IMR-90 (cell line): ENCODE measurements around the gene IQUB. TPM values are rescaled to one million over a fixed set of nuclear protein-coding genes. Genes with fewer than 3 reads are reported as not detected.

Experiments
- ATAC-seq: fragments of 200-7000 bp; cut with Tn5 transposase; 2 replicates; pipeline ENCODE4 v1.9.1; 2020; ENCODE audit warnings: low read depth, mild to moderate bottlenecking, moderate library complexity
- BruUV-seq: library from RNA; stranded (reverse); fragments of 400-500 nt; replicated peaks from 2 replicates; lab custom pipeline; 2021; lab: Mats Ljungman, UMichigan
- CTCF ChIA-PET: fragments of 300-600 bp; formaldehyde crosslinking; extraction: SDS; loops from one replicate; lab custom pipeline; 2021; ENCODE audit warnings: antibody characterized with exemption; lab: Yijun Ruan, JAX
- POLR2A ChIA-PET: fragments of 300-600 bp; sonication (Branson Sonifier 250); formaldehyde crosslinking; loops from one replicate; lab custom pipeline; 2022; ENCODE audit warnings: antibody characterized with exemption; ENCODE audit not compliant: unreplicated experiment; lab: Charles Lee
- DNase-seq: peaks from one replicate; pipeline ENCODE4 v3.0.0; 2013
- H2AFZ ChIP-seq: replicated peaks from 2 replicates; pipeline ENCODE3; 2013; ENCODE audit warnings: low read length, mild to moderate bottlenecking; ENCODE audit not compliant: poor library complexity
- H2AK5ac ChIP-seq: 2 replicates; pipeline ENCODE4 v1.6.1; 2013; ENCODE audit warnings: low read depth, low read length, inconsistent platforms
- H2AK9ac ChIP-seq: replicated peaks from 2 replicates; pipeline ENCODE3; 2013; ENCODE audit warnings: mild to moderate bottlenecking, low read depth, low read length, moderate library complexity; ENCODE audit not compliant: poor library complexity
- H2BK120ac ChIP-seq: 2 replicates; pipeline ENCODE4 v1.6.1; 2013; ENCODE audit warnings: low read depth, low read length, inconsistent platforms
- H2BK15ac ChIP-seq: 3 replicates; pipeline ENCODE4 v1.6.1; 2013; ENCODE audit warnings: low read depth, low read length, inconsistent platforms
- H2BK20ac ChIP-seq: 2 replicates; pipeline ENCODE4 v1.6.1; 2013; ENCODE audit warnings: low read depth, mild to moderate bottlenecking, inconsistent platforms, low read length, moderate library complexity
- H2BK5ac ChIP-seq: 2 replicates; pipeline ENCODE4 v1.6.1; 2013; ENCODE audit warnings: mild to moderate bottlenecking, low read depth, low read length, inconsistent platforms; ENCODE audit not compliant: poor library complexity, severe bottlenecking
- H3K14ac ChIP-seq: replicated peaks from 2 replicates; pipeline ENCODE4 v1.6.1; 2013; ENCODE audit warnings: low read depth, low read length, inconsistent platforms
- H3K18ac ChIP-seq: 2 replicates; pipeline ENCODE4 v1.6.1; 2013; ENCODE audit warnings: low read depth, low read length, control low read depth
- H3K23ac ChIP-seq: 2 replicates; pipeline ENCODE4 v1.6.1; 2013; ENCODE audit warnings: low read depth, low read length, inconsistent platforms
- H3K27ac ChIP-seq: 2 replicates; pipeline ENCODE4 v1.5.1; 2013; ENCODE audit warnings: mild to moderate bottlenecking, control low read depth, low read length; ENCODE audit not compliant: insufficient read depth
- H3K27me3 ChIP-seq: 2 replicates; pipeline ENCODE4 v1.6.1; 2013; ENCODE audit warnings: low read length; ENCODE audit not compliant: control insufficient read depth, insufficient read depth
- H3K36me3 ChIP-seq: 2 replicates; pipeline ENCODE4 v1.6.1; 2013; ENCODE audit warnings: low read length, mixed read lengths; ENCODE audit not compliant: control insufficient read depth, insufficient read depth
- H3K4ac ChIP-seq: 2 replicates; pipeline ENCODE4 v1.6.1; 2013; ENCODE audit warnings: low read depth, low read length, inconsistent platforms
- H3K4me1 ChIP-seq: 2 replicates; pipeline ENCODE4 v1.6.1; 2013; ENCODE audit warnings: low read length, mixed read lengths; ENCODE audit not compliant: control insufficient read depth, insufficient read depth
- H3K4me2 ChIP-seq: 2 replicates; pipeline ENCODE4 v1.6.1; 2013; ENCODE audit warnings: low read depth, mild to moderate bottlenecking, control low read depth, low read length, moderate library complexity
- H3K4me3 ChIP-seq: 2 replicates; pipeline ENCODE4 v1.5.1; 2013; ENCODE audit warnings: low read depth, mild to moderate bottlenecking, control low read depth, low read length, moderate library complexity; ENCODE audit not compliant: insufficient read depth
- H3K56ac ChIP-seq: 2 replicates; pipeline ENCODE4 v1.6.1; 2013; ENCODE audit warnings: low read length, inconsistent platforms; ENCODE audit not compliant: insufficient read depth; ENCODE audit errors: extremely low read depth
- H3K79me1 ChIP-seq, 2 experiments: 2 replicates each; pipeline ENCODE4 v1.6.1; 2013; ENCODE audit warnings: low read length in 2 of 2, inconsistent platforms in 1 of 2, low read depth in 1 of 2
- H3K9ac ChIP-seq: 2 replicates; pipeline ENCODE4 v1.6.1; 2013; ENCODE audit warnings: low read depth, low read length, control low read depth
- H3K9me1 ChIP-seq: 2 replicates; pipeline ENCODE4 v1.6.1; 2013; ENCODE audit warnings: low read length, inconsistent platforms; ENCODE audit not compliant: insufficient read depth
- H3K9me3 ChIP-seq: 2 replicates; pipeline ENCODE4 v1.6.1; 2013; ENCODE audit warnings: low read length; ENCODE audit not compliant: control insufficient read depth, insufficient read depth
- H4K20me1 ChIP-seq: 2 replicates; pipeline ENCODE4 v1.6.1; 2013; ENCODE audit warnings: low read length, inconsistent platforms; ENCODE audit not compliant: insufficient read depth
- H4K5ac ChIP-seq: 2 replicates; pipeline ENCODE4 v1.6.1; 2013; ENCODE audit warnings: mild to moderate bottlenecking, low read depth, low read length, control low read depth
- H4K8ac ChIP-seq, 2 experiments: 2 replicates each; pipeline ENCODE4 v1.6.1; 2013; ENCODE audit warnings: low read depth in 2 of 2, low read length in 2 of 2, control low read depth in 1 of 2, inconsistent platforms in 1 of 2
- H4K91ac ChIP-seq: 2 replicates; pipeline ENCODE4 v1.6.1; 2013; ENCODE audit warnings: low read depth, low read length, inconsistent platforms; ENCODE audit not compliant: insufficient read depth
- BHLHE40 ChIP-seq: fragments of 150-350 bp; IDR thresholded peaks from 2 replicates; pipeline ENCODE4 v1.6.1; 2016; ENCODE audit warnings: mild to moderate bottlenecking, low read depth, low read length
- CEBPB ChIP-seq: IDR thresholded peaks from 2 replicates; pipeline ENCODE4 v1.6.1; 2012; ENCODE audit warnings: low read depth, low read length, improper control_type of control experiment
- CHD1 ChIP-seq: IDR thresholded peaks from 2 replicates; pipeline ENCODE4 v1.6.1; 2012; ENCODE audit warnings: low read depth, low read length, improper control_type of control experiment
- CTCF ChIP-seq: conservative IDR thresholded peaks from 2 replicates; pipeline ENCODE4 v1.5.1; 2012; ENCODE audit warnings: mild to moderate bottlenecking, low read depth, low read length, improper control_type of control experiment
- ELK1 ChIP-seq: fragments of 150-350 bp; IDR thresholded peaks from 2 replicates; pipeline ENCODE4 v1.6.1; 2016; ENCODE audit warnings: low read depth, mild to moderate bottlenecking, low read length, moderate library complexity, borderline replicate concordance
- FOS ChIP-seq: fragments of 150-350 bp; IDR thresholded peaks from 2 replicates; pipeline ENCODE4 v1.6.1; 2016; ENCODE audit warnings: low read depth, low read length
- MAZ ChIP-seq: IDR thresholded peaks from 2 replicates; pipeline ENCODE4 v1.6.1; 2012; ENCODE audit warnings: low read depth, mild to moderate bottlenecking, low read length, improper control_type of control experiment, moderate library complexity, borderline replicate concordance
- MXI1 ChIP-seq: IDR thresholded peaks from 2 replicates; pipeline ENCODE4 v1.6.1; 2012; ENCODE audit warnings: low read depth, mild to moderate bottlenecking, low read length, moderate library complexity, borderline replicate concordance
- RAD21 ChIP-seq: IDR thresholded peaks from 2 replicates; pipeline ENCODE4 v1.6.1; 2012; ENCODE audit warnings: low read length, improper control_type of control experiment
- RCOR1 ChIP-seq: IDR thresholded peaks from 2 replicates; pipeline ENCODE4 v1.6.1; 2012; ENCODE audit warnings: mild to moderate bottlenecking, low read length, improper control_type of control experiment; ENCODE audit not compliant: insufficient replicate concordance
- RFX5 ChIP-seq: IDR thresholded peaks from 2 replicates; pipeline ENCODE4 v1.8.0; 2012; ENCODE audit warnings: low read depth, mild to moderate bottlenecking, low read length, moderate library complexity
- USF2 ChIP-seq: fragments of 150-350 bp; IDR thresholded peaks from 2 replicates; pipeline ENCODE4 v1.6.1; 2017; ENCODE audit warnings: mild to moderate bottlenecking, antibody characterized with exemption, low read length, low read depth
- WGBS, 2 experiments: methylation state at CpG; one replicate each; pipeline versions ENCODE4 v1.1.5 to v1.1.7; 2013; ENCODE audit warnings: missing lambda C conversion rate in 2 of 2; ENCODE audit not compliant: insufficient read length in 1 of 2; ENCODE audit errors: extremely low coverage in 2 of 2; 5-methylcytosine and 5-hydroxymethylcytosine counted together
- dilution Hi-C: fragments of 300-500 bp; cut with HindIII; formaldehyde crosslinking; loops from one replicate; pipeline ENCODE4 v1.14.3; 2018; ENCODE audit warnings: low sequenced_read_pairs; ENCODE audit not compliant: unreplicated experiment
- in situ Hi-C: fragments of 300-500 bp; cut with MboI; formaldehyde crosslinking; loops from 3 replicates; pipeline ENCODE4 v1.14.3; 2019; ENCODE audit warnings: low sequenced_read_pairs, inconsistent platforms, mixed read lengths
- intact Hi-C: fragments of 100-400 bp; cut with micrococcal nuclease; formaldehyde crosslinking; loops from 2 replicates; pipeline ENCODE4 v1.10.0; 2022
- polyA plus RNA-seq, 3 experiments: library from polyadenylated mRNA; depleted of rRNA; stranded (reverse); fragments of >200 nt; gene quantifications; 2 replicates each; pipeline ENCODE4 v1.2.3, GENCODE V29; 2012; ENCODE audit warnings: low replicate concordance in 1 of 3
- total RNA-seq: library from RNA; depleted of rRNA; stranded (reverse); fragments of >200 nt; gene quantifications from 2 replicates; pipeline ENCODE4 v1.2.3, GENCODE V29; 2012

The IQUB gene
- total and polyA plus RNA-seq, 2 of the 4 experiments (the other 2 are of a cell fraction), result 0.05 to 0.18 TPM

- POLR2A ChIA-PET, result interaction anchor here (1.1 kb wide), 1 partner anchor 9 kb away, joined by 3 read pairs; no protein-coding TSS in a partner anchor
- TF ChIP-seq MAZ (peak; percentile 44; the same call in 1 of the 2 replicates), RAD21 (no peak), BHLHE40 (no peak; the same call in 1 of the 2 replicates), ELK1 (no peak), FOS (no peak), CHD1 (no peak), CEBPB (no peak), RFX5 (no peak), RCOR1 (no peak), CTCF (no peak), MXI1 (0 out of 2 replicates have a peak, but pooled peaks have one; percentile 54), USF2 (no peak)
These were observed 23.2 kb upstream of the IQUB start, which contains the start of gene NDUFA5 for GRCh38 chr7:123557398-123558288. NDUFA5 (minus strand) TSS chr7:123557818; CDS start chr7:123557795, 23 bp downstream.

More at GRCh38 chr7:123557398-123558288, 23.2 kb upstream of the IQUB start, which contains the start of gene NDUFA5:
- H3K9me1 ChIP-seq, result no peaks in the 10 kb centered on the region; the same call in 1 of the 2 replicates
- H3K14ac ChIP-seq, result peak within 1 kb of the TSS; percentile 98
- no peak within 1 kb of the TSS; the same call in 1 of the 2 replicates for H2AK5ac ChIP-seq
- peak within 1 kb of the TSS; percentile 77 for H2BK5ac ChIP-seq
- H4K91ac ChIP-seq, result peak within 1 kb of the TSS; percentile 87
- no peaks in the 10 kb centered on the region for H3K9me3 ChIP-seq
- no peaks in the 10 kb centered on the region for H4K20me1 ChIP-seq
- H3K4me3 ChIP-seq, result peak within 1 kb of the TSS; percentile 66
- H2BK15ac ChIP-seq, result peak within 1 kb of the TSS; percentile 77; the same call in 2 of the 3 replicates
- peak within 1 kb of the TSS; percentile 62 for H2BK20ac ChIP-seq
- H3K27me3 ChIP-seq, result no peaks in the 10 kb centered on the region
- H3K36me3 ChIP-seq, result peaks cover 2% of the 10 kb centered on the region
- peak within 1 kb of the TSS; percentile 68 for H2AK9ac ChIP-seq
- H3K27ac ChIP-seq, result peak within 1 kb of the TSS; percentile 72
- CTCF ChIA-PET, result interaction anchor here (0.7 kb wide), 1 partner anchor 21 kb away, joined by 3 read pairs; no protein-coding TSS in a partner anchor
- in situ Hi-C loops, result no loop called here
- intact Hi-C loops, result loop anchor here (1.0 to 5.0 kb wide), 3 partner anchors 21 to 190 kb away; partner anchors contain the start of genes IQUB and WASL
- H3K9ac ChIP-seq, result peak within 1 kb of the TSS; percentile 84
- H3K79me1 ChIP-seq, result peaks cover 11 to 25% of the 10 kb centered on the region in 2 experiments
- peak within 1 kb of the TSS; percentile 87 for H3K4ac ChIP-seq
- ATAC-seq (peak; percentile 99), DNase-seq (peak; percentile 99)
- H3K56ac ChIP-seq, result peak within 1 kb of the TSS; percentile 72; the same call in 1 of the 2 replicates
- no peaks in the 10 kb centered on the region for H3K4me1 ChIP-seq
- H3K4me2 ChIP-seq, result peak within 1 kb of the TSS; percentile 84
- no TSS peak for BruUV-seq
- WGBS, 2 experiments, result 1% methylated on average over 17 of the region's 40 CpGs; no CpG with 5 or more reads in 1 of the 2 experiments
- H2AFZ ChIP-seq, result peak within 1 kb of the TSS; percentile 97
- H3K23ac ChIP-seq, result peak within 1 kb of the TSS; percentile 88
- peak within 1 kb of the TSS; percentile 75 for H3K18ac ChIP-seq
- H4K5ac ChIP-seq, result peak within 1 kb of the TSS; percentile 84
- dilution Hi-C loops, result no loop called here
- peak within 1 kb of the TSS; percentile 88 for H2BK120ac ChIP-seq
- H4K8ac ChIP-seq, result peak within 1 kb of the TSS; percentile 87 to 95
